Measurements from ENCODE around the gene CDH24. TPM values are rescaled to one million over a fixed set of nuclear protein-coding genes. Genes with fewer than 3 reads are reported as not detected.

Gene CDH24
- total and polyA plus RNA-seq, 2 of the 8 experiments (the other 6 are each of a cell fraction or from before 2014, with no cell fraction given) = 18.1 to 27.6 TPM

DNA sequence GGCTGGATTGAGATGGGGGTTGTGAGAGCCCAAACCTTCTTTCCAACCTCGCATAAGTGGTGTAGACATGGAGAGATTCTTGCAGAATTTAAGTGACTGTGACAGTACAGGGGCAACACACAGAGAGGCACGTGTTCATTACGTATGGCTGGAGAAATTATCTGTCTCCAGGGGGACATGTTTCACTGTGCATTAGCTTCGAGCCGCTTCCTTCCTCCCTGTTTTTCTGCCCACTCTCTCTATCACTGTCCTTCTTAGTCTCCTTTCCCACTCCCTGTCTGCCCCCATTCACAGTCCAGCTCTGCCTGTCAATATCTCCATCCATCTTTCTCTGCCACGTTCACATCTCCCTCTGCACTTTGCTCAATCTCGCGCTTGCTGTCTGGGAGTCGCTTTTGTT is 35.9 kb downstream of the CDH24 start:
- no peak overlapping the region for H3K27ac ChIP-seq (ENCODE audit: low read depth, low read length)
- POLR2A ChIA-PET (ENCODE audit: partially characterized antibody) = interaction anchor here (0.7 to 11.2 kb wide), 6 partner anchors 9 to 27 kb away, joined by 3 to 99 read pairs (median 6); partner anchors contain the start of gene PSMB5
- WGBS, 2 experiments (ENCODE audit: extremely low coverage in 1 of 2, insufficient coverage in 1 of 2, insufficient read length in 1 of 2, insufficient replicate concordance in 2 of 2, low coverage in 1 of 2, low lambda C conversion rate in 2 of 2, missing lambda C conversion rate in 1 of 2) = 88% methylated on average over 9 of the region's 9 CpGs; no CpG with 5 or more reads in 1 of the 2 experiments
- TF ChIP-seq SIX5 (IDR thresholded peaks at IDR 0.05; ENCODE audit: low read depth, low read length) (no peak), TAF7 (optimal IDR thresholded peaks at IDR 0.05; ENCODE audit: borderline replicate concordance, low read depth, low read length) (no peak), KDM1A (IDR thresholded peaks at IDR 0.05; ENCODE audit: borderline replicate concordance, low read length) (no peak), CHD1 (IDR thresholded peaks at IDR 0.05; ENCODE audit: low read depth, low read length) (no peak), NANOG (IDR thresholded peaks at IDR 0.05; ENCODE audit: insufficient read depth, low read depth, low read length, poor library complexity, severe bottlenecking) (no peak), MAFK (IDR thresholded peaks at IDR 0.05; ENCODE audit: low read depth, low read length) (no peak), RBBP5 (IDR thresholded peaks at IDR 0.05; ENCODE audit: borderline replicate concordance, low read depth, low read length) (no peak), RXRA (IDR thresholded peaks at IDR 0.05; ENCODE audit: insufficient read depth, low read depth, low read length) (no peak), CTBP2 (IDR thresholded peaks at IDR 0.05; ENCODE audit: borderline replicate concordance, insufficient read depth, insufficient read length, low read length) (no peak), CBX8 (IDR thresholded peaks at IDR 0.05; ENCODE audit: borderline replicate concordance, low read depth, low read length) (no peak), SP2 (IDR thresholded peaks at IDR 0.05; ENCODE audit: low read length) (no peak), BCL11A (IDR thresholded peaks at IDR 0.05; ENCODE audit: low read depth in 2 of 2, low read length in 2 of 2) (no peak)
- TF ChIP-seq, protein P1, sequence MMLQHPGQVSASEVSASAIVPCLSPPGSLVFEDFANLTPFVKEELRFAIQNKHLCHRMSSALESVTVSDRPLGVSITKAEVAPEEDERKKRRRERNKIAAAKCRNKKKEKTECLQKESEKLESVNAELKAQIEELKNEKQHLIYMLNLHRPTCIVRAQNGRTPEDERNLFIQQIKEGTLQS (IDR thresholded peaks at IDR 0.05; ENCODE audit: insufficient read depth, low read depth, low read length) = no peak

More for the DNA sequence above, 35.9 kb downstream of the CDH24 start:
- H2AK5ac ChIP-seq (ENCODE audit: low read depth, low read length) = no peak overlapping the region
- no peak overlapping the region for H3K4me3 ChIP-seq (ENCODE audit: extremely low read depth in 1 of 4, insufficient read depth in 2 of 4, low read depth in 3 of 4, low read length in 4 of 4)
- peaks cover 0 to 3% (median under 1%) of the 10 kb centered on the region in 4 experiments; a peak in 1 of 7 replicates for H3K4me1 ChIP-seq (replicated peaks in 1 of 4; ENCODE audit: control insufficient read depth in 3 of 4, insufficient read depth in 4 of 4, low read length in 3 of 4)
- no peak overlapping the region for H3K18ac ChIP-seq (ENCODE audit: extremely low read depth, low read length)
- no peaks in the 10 kb centered on the region for H3K79me2 ChIP-seq (ENCODE audit: control insufficient read depth in 1 of 2, insufficient read depth in 2 of 2, low read length in 2 of 2)
- H3K9me3 ChIP-seq (ENCODE audit: insufficient read depth in 2 of 2, low read depth in 1 of 2, low read length in 1 of 2) = no peaks in the 10 kb centered on the region
- no peak overlapping the region for H2BK15ac ChIP-seq (ENCODE audit: low read length)
- CTCF ChIA-PET (ENCODE audit: partially characterized antibody) = interaction anchor here (1.0 to 11.9 kb wide), 7 partner anchors 9 to 47 kb away, joined by 3 to 103 read pairs (median 5); partner anchors contain the start of genes AJUBA and PSMB11
- peaks cover 0 to 3% of the 10 kb centered on the region in 2 experiments for H4K20me1 ChIP-seq (replicated peaks in 1 of 2; ENCODE audit: control insufficient read depth in 1 of 2, insufficient read depth in 2 of 2, low read length in 2 of 2)
- no peak overlapping the region for H4K5ac ChIP-seq (ENCODE audit: insufficient read length, low read depth, low read length)
- no peak overlapping the region for H3K4me2 ChIP-seq (ENCODE audit: insufficient read depth in 1 of 2, low read depth in 2 of 2, low read length in 2 of 2)
- H3K56ac ChIP-seq (replicated peaks; ENCODE audit: insufficient read length, low read depth, low read length) = no peak overlapping the region
- H2BK12ac ChIP-seq (ENCODE audit: low read depth, low read length) = no peak overlapping the region
- no peak for FAIRE-seq
- H2AFZ ChIP-seq (ENCODE audit: low read length) = no peak overlapping the region
- H3K23ac ChIP-seq (ENCODE audit: insufficient read length) = no peak overlapping the region
- no peak overlapping the region for H2BK5ac ChIP-seq (ENCODE audit: low read depth, low read length)
- H3K23me2 ChIP-seq (ENCODE audit: low read depth, low read length) = no peaks in the 10 kb centered on the region; the same call in 1 of the 2 replicates
- no peak overlapping the region for H2BK20ac ChIP-seq (ENCODE audit: low read length)
- no peak overlapping the region for H4K91ac ChIP-seq (replicated peaks; ENCODE audit: insufficient read length, low read length)
- H3K9ac ChIP-seq (replicated peaks in 1 of 4; ENCODE audit: extremely low read depth in 1 of 4, low read depth in 3 of 4, low read length in 3 of 4) = no peak overlapping the region
- H3K36me3 ChIP-seq (ENCODE audit: control insufficient read depth in 2 of 4, insufficient read depth in 4 of 4, low read length in 3 of 4) = peaks cover 3 to 15% (median 9%) of the 10 kb centered on the region in 4 experiments; a peak in 6 of 8 replicates
- H3K79me1 ChIP-seq (ENCODE audit: low read depth, low read length) = no peaks in the 10 kb centered on the region
- H3K4ac ChIP-seq (replicated peaks; ENCODE audit: insufficient read length, low read depth, low read length) = no peak overlapping the region
- no peaks in the 10 kb centered on the region for H3K27me3 ChIP-seq (replicated peaks in 1 of 4; ENCODE audit: control insufficient read depth in 3 of 4, extremely low read depth in 1 of 4, insufficient read depth in 3 of 4, low read length in 3 of 4)
- H2BK120ac ChIP-seq (replicated peaks; ENCODE audit: low read depth, low read length) = no peak overlapping the region
- DNase-seq (ENCODE audit: low read depth in 1 of 2, low spot score in 2 of 2) = no peak
- H4K8ac ChIP-seq (ENCODE audit: extremely low read depth, insufficient read depth, low read length) = no peak overlapping the region
- H3K14ac ChIP-seq (ENCODE audit: insufficient read length) = no peak overlapping the region

All from H1 (cell line).